NCI-H2196 (cell line): ENCODE measurements around the gene MLH3.
A peak's percentile ranks its signal among the peaks of the same experiment; 100 is the strongest.

Experiments used
- DNase-seq: peaks from one replicate; lab custom pipeline; 2025; ENCODE audit not compliant: unreplicated experiment; lab: John Stamatoyannopoulos, UW

Gene MLH3

GRCh38 chr14:74985806-74986205, 65.5 kb downstream of the MLH3 start:
- no peak for DNase-seq

DNA sequence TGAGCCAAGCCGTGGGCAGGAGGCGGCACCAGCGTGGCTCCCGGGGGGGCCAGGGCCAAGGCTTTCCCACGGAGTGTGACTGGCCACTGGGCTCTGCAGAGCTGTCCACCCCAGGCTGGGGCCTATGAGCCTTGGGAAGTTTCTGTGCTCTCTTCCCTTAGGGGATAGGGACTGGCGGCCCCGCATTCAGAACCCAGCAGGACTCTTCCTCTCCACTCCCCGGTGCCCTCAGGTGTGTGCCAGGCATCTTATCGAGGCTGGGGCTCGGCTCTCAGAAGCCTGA, 66.3 kb downstream of the MLH3 start:
- no peak for DNase-seq

- no peak for DNase-seq
Measured at GRCh38 chr14:74984236-74985027, 66.8 kb downstream of the MLH3 start.

DNA sequence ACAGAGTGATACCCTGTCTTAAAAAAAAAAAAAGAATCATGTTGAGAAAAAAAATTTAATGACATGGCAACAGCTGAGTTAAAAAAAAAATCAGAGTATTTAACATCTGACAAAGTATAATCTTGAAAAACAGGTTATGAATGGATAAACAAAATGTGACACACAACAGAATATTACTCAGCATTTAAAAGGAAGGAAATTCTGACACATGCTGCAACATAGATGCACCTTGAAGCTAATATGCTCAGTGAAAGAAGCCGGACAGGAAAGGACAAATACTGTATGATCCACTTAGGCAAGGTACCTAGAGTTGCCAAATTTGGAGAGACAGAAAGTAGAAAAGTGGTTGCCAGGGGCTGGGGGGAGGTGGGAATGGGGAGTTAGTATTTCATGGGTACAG, 67.9 kb downstream of the MLH3 start:
- DNase-seq = no peak

DNA sequence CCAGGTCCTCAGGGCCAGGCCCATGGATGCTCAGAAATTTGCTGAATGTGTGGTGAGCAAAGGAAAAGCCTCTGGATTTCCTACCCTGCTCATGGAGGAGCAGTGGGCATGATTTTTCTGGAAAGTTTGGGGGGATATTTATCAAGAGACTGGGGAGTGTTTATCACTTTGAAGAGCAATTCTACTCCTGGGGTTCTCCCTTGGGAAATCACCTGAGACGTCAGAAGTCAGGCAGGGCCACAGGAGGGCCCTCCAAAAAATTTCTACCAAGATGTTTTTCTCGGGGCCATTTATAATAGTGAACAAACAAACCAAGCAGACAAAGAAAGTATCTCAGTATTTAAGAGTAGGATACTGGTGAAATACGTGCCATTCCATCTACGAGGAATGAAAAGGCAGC, 68.6 kb downstream of the MLH3 start:
- DNase-seq = no peak

DNA sequence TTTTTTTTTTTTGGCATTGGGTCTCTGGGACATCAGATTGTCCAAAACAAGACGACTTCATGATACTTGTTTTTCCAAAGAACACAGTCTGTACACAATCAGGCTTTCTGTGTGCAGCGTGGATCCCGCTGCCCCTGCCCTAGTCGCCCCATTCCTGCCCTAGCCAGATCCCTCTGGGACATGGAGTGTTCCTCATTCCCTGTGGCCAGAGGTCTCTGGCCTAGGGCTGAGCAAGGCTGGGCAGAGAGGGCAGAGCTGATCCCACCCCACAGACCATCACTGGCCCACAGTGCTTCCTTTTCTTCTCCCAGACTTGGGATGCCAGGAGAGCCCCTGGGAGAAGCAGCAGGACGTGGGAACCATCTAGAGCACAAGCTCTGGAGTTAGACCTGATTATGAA, 69.4 kb downstream of the MLH3 start:
- no peak for DNase-seq

DNA sequence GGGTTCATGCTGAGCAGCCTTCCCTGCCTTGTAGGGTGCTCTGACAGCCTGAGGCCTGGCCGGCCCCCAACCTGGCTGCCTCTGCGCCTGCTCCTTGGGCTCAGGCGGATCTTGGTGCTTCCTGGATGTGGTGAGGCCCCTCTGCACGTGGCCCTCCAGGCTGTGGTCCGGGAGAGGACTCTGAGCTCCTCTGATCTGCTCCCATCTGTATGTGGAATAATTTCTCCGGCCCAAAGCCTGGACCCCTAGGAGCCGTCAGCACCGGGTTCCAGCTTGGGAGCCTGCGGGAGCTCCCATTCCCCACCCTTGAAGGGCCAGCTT, 69.8 kb downstream of the MLH3 start:
- no peak for DNase-seq

- DNase-seq = peak; percentile 97
Measured at GRCh38 chr14:74980731-74981461, 70.4 kb downstream of the MLH3 start.

DNA sequence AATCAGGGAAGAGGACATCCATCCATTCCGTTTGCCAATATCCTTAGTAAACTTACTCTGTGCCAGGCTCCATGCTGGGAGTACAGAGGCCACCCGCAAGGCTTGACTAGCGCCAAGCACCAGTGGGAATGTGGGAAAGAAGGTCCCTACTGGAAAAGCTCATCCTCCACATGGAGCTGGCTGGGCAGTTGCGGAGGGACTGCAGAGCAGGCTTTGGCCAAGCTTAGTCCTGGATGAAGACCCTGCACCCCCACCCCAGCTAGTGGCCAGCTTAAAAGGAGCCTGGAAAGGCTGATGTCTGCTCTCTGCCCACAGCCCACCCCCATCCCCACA, 70.9 kb downstream of the MLH3 start:
- no peak for DNase-seq

- peak; percentile 92 for DNase-seq
Measured at GRCh38 chr14:74979442-74980397, 71.5 kb downstream of the MLH3 start.

GRCh38 chr14:74979029-74979428, 72.2 kb downstream of the MLH3 start:
- DNase-seq = no peak

GRCh38 chr14:74978416-74978947, 72.8 kb downstream of the MLH3 start:
- no peak for DNase-seq

DNA sequence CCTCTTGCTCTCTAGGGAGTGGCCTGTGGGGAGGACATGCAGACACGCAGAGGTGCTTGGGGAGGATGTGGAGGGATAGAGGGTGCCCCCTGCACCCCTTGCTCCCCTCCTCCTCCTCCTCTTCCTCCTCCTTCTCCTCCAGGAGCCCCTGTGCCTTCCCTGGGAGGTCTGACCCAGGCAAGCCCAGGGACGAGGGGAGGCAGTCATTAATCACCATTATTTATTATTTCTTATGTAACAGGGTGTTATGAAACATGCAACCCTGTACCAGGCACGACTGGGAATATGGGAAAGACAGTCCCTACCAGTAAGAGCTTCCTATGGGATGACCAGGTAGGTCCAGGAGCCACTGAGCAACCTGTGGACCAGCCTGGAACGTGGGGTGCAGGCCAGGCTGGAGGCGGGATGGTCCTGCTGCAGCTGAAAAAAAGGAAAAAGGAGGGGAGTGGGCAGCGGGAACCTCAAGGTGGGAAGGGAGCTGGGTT, 73.3 kb downstream of the MLH3 start:
- DNase-seq = no peak

GRCh38 chr14:74977164-74977900, 73.9 kb downstream of the MLH3 start:
- DNase-seq = no peak

DNA sequence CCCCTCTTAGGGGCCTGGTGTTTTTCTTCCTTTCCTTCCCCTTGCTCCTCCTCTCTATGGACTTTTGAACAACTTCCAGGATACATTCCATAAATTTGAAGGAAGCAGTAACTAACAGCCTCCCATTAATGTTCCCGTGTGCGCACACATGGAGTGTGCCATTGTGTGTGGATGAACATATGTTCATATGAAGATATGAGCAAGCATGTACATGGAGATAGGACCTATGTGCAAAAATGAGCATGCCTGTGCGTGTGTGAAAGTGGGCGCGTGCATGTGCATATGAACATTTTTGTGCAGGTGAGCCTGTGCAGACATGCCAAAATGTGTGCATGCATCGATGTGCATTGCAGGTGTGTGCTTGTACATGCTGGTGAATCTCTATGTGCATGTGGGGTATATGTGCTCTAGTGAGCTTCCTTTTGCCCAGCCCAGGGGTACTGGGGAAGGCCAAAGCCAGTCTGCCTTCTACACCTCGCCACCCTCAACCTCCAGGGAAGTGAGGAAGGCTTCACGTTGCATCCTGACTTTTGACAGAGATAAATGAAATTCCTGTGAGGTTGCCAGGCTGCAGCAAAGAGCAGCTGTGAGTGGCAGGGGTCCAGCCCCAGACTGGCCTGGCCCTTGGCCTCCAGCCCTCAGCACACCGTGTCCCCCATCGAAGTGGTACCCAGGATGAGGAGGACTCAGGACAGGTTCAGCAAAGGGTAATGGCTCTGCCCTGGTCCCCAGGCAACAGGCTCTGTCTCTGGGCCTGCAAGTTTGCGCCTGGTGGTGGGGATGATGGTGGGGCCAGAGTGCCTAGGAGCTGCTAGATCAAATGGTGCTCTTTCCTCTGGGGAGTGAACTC, 74.8 kb downstream of the MLH3 start:
- DNase-seq = no peak

GRCh38 chr14:74975059-74975810, 76.0 kb downstream of the MLH3 start:
- DNase-seq = no peak

DNA sequence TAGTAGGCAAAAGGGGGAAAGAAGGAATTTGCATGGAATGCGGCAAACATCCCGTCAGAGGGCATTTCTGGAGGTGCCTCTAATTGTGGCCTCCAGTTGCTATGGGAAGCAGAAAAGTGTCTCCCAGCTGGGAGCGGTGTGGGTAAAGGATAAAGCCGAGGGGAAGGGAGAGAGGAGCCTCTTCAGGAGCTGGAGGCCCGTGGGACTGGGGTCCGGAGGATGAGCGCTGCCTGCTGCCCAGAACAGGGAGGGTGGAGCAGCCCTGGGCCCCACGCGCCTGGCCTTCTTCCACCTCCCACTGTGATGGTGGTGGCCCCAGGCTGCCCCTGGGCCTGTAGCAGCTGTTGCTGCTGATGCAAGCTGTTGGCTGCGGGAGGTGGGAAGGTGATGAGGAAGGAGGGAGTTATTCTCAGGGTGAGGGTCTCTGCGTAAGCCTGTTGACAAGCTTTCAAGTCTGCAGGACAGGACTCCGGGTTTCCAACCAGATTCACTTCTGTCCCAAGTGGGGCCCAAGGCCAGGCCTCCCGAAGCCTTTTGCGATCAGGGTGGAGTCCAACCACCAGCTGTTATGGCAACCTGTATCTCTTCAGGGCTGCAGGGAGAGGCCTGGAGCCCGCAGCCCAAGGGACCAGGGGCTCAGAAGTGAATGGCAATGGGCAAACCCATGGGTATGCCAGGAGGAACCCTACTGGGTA, 76.8 kb downstream of the MLH3 start:
- no peak for DNase-seq

DNA sequence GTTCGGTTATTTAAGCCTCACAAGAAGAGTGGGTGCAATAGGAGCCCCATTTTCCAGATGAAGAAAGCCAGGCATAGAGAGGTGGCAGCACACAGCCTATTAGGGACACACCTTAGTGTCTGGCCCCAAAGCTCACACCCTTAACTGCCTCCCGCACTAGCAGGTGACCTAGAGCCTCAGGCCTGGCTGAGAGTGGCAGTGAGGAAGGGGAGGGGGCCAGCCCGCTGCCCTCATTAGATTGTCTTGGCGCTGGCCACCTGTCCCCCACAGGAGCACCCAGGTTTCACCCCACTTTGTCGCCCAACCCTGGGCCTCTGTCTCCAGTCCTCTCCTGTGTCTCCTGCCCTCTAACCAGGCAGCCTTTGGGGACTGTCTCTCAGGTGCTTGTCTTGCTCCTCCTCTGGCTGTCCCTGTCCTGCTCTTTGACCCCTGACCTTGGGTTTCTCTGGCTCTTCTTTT, 77.3 kb downstream of the MLH3 start:
- DNase-seq = no peak
